ENCODE results near the gene APPL2.

- no peak for TF ChIP-seq CTCF (IDR thresholded peaks at IDR 0.05)
- no peak for TF ChIP-seq EZH2 (IDR thresholded peaks at IDR 0.05; ENCODE audit: borderline replicate concordance, insufficient read depth, low read depth, low read length, poor library complexity, severe bottlenecking)
These were observed 7.0 kb downstream of the APPL2 start for GRCh38 chr12:105228966-105229365.

Measured in B cell (primary cell).